HL-60 (cell line): ENCODE data around the gene RILP.

Experiments used
- DNase-seq, 2 experiments: peaks; one replicate each; pipeline ENCODE4 v3.0.0-alpha.2; 2010 to 2020; ENCODE audit warnings: low read depth in 1 of 2, low spot score in 1 of 2
- H3K27ac ChIP-seq: fragments of 250-450 bp; sonication (Bioruptor Pico); replicated peaks from 2 replicates; pipeline ENCODE4 v1.5.1; 2020; ENCODE audit warnings: mild to moderate bottlenecking, moderate library complexity
- H3K27me3 ChIP-seq: fragments of 250-450 bp; sonication (Bioruptor Pico); 2 replicates; pipeline ENCODE4 v1.5.1; 2021; ENCODE audit warnings: mild to moderate bottlenecking, moderate library complexity; ENCODE audit not compliant: insufficient read depth, poor library complexity, severe bottlenecking
- H3K4me3 ChIP-seq: replicated peaks from 2 replicates; pipeline ENCODE4 v1.5.1; 2011; ENCODE audit warnings: mild to moderate bottlenecking, control low read depth, low read length; ENCODE audit not compliant: insufficient read depth
- CTCF ChIP-seq: IDR thresholded peaks from one replicate; pipeline ENCODE4 v1.5.1; 2011; ENCODE audit warnings: low read length, control low read depth, inconsistent platforms; ENCODE audit not compliant: insufficient read depth
- GABPA ChIP-seq: IDR thresholded peaks from 2 replicates; pipeline ENCODE4 v1.6.1; 2012; ENCODE audit warnings: low read depth
- POLR2AphosphoS5 ChIP-seq: IDR thresholded peaks from 2 replicates; pipeline ENCODE4 v1.6.1; 2012; ENCODE audit warnings: low read depth
- REST ChIP-seq: IDR thresholded peaks from 2 replicates; pipeline ENCODE4 v1.6.1; 2012; ENCODE audit warnings: low read depth; ENCODE audit not compliant: insufficient replicate concordance
- SPI1 ChIP-seq: IDR thresholded peaks from 2 replicates; pipeline ENCODE4 v1.6.1; 2012; ENCODE audit warnings: low read depth, mild to moderate bottlenecking, borderline replicate concordance

The RILP gene

DNA sequence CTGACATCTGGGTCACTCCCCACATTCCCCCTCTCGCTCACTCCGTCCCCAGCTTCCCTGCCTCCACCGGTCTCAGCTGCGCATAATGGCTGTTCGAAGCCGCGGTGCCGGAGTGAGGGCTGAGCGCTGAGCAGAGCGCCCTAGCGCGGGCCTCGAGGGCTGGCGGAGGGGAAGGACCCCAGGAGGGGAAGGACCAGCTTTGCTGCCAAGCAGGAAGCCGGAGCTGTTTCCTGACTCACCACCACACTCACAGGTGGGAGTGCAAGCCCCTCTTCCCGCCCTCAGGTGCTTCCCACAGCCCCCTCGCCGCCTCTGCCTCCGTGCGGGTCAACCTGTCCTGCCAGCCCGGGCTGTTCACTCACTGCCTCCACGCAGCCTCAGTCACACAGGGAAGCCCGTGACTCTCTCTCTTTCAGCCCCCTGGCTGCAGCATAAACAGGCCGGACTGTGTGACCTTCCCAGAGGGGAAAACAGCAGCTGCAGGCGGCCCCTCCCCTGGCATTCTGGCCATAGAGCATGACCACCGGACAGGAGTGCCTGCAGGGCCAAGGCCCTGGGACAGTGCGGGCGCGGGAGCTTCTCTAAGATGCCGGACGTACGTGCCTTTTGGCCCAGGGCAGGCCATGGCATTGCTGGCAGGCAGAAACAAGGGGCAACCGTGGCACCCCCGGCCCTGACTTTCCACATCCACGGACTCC lies 44.7 kb downstream of the RILP start:
- DNase-seq = no peak
- H3K27me3 ChIP-seq = no peaks in the 10 kb centered on the region
- no peak overlapping the region for H3K4me3 ChIP-seq
- no peak overlapping the region for H3K27ac ChIP-seq
- TF ChIP-seq REST = no peak
- TF ChIP-seq GABPA = no peak
- TF ChIP-seq SPI1 = no peak
- TF ChIP-seq POLR2AphosphoS5 = no peak
- no peak for TF ChIP-seq CTCF

GRCh38 chr17:1601571-1601970 lies 48.1 kb downstream of the RILP start:
- DNase-seq = no peak
- TF ChIP-seq POLR2AphosphoS5 (no peak), REST (no peak), GABPA (no peak), SPI1 (no peak), CTCF (no peak)
- no peak overlapping the region for H3K4me3 ChIP-seq
- H3K27ac ChIP-seq = no peak overlapping the region
- no peaks in the 10 kb centered on the region for H3K27me3 ChIP-seq

GRCh38 chr17:1598399-1599095 lies 51.1 kb downstream of the RILP start:
- TF ChIP-seq GABPA (no peak), CTCF (no peak), SPI1 (no peak), REST (no peak), POLR2AphosphoS5 (no peak)
- DNase-seq = no peak
- H3K27ac ChIP-seq = no peak overlapping the region
- H3K4me3 ChIP-seq = no peak overlapping the region
- H3K27me3 ChIP-seq = no peaks in the 10 kb centered on the region
